HUES64 (cell line): ENCODE results near the gene TPRN.
A peak's percentile ranks its signal among the peaks of the same experiment; 100 is the strongest.

Experiments
- H3K27ac ChIP-seq: 2 replicates; pipeline ENCODE4 v1.7.0; 2013; ENCODE audit warnings: low read depth, low read length, inconsistent platforms
- H3K27me3 ChIP-seq: 2 replicates; pipeline ENCODE4 v1.6.1; 2013; ENCODE audit warnings: mild to moderate bottlenecking, low read length; ENCODE audit not compliant: insufficient read depth
- H3K36me3 ChIP-seq: 2 replicates; pipeline ENCODE4 v1.6.1; 2013; ENCODE audit warnings: mild to moderate bottlenecking, low read length; ENCODE audit not compliant: insufficient read depth
- H3K4me1 ChIP-seq: 2 replicates; pipeline ENCODE4 v1.6.1; 2013; ENCODE audit warnings: mild to moderate bottlenecking, low read length, moderate library complexity; ENCODE audit not compliant: insufficient read depth
- H3K4me3 ChIP-seq: 2 replicates; pipeline ENCODE4 v1.5.1; 2013; ENCODE audit warnings: mild to moderate bottlenecking, low read length, moderate library complexity
- H3K9ac ChIP-seq: 2 replicates; pipeline ENCODE4 v1.6.1; 2013; ENCODE audit warnings: mild to moderate bottlenecking, low read depth, low read length
- H3K9me3 ChIP-seq: 2 replicates; pipeline ENCODE4 v1.6.1; 2013; ENCODE audit warnings: low read depth, low read length; ENCODE audit not compliant: insufficient read depth
- WGBS: fragments of 150-250, 120-280 bp; methylation state at CpG from one replicate; pipeline ENCODE4 v1.1.7; 2013; ENCODE audit warnings: missing lambda C conversion rate; 5-methylcytosine and 5-hydroxymethylcytosine counted together

TPRN gene

DNA sequence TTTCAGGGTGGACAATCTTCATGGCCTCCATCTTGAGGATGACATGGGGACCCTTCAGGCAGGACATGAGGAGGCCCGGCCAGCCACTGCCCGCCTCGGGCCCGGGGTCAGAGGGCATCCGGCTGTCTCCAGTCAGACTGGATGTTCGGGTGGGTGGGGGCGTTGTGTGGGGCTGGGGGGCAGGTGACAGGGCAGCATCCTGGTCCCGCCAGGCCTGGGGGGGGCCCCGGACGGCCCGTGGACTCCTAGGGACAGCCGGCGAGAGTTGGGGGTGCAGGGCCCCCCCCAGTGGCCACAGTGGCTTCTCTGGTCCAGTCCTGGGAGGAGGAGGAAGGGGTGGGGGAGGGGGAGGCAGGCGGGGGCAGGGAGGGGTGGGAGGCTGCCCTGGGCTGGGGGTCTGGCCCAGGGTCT, 20.6 kb upstream of the TPRN start:
- 80% methylated on average over 13 of the region's 14 CpGs for WGBS
- Histone ChIP-seq H3K27ac (no peak overlapping the region), H3K27me3 (peaks cover 10% of the 10 kb centered on the region), H3K9me3 (no peaks in the 10 kb centered on the region), H3K36me3 (0 out of 2 replicates have a peak, but pooled peaks cover 3% of the 10 kb centered on the region), H3K4me3 (peak overlapping the region; percentile 83), H3K4me1 (no peaks in the 10 kb centered on the region; the same call in 1 of the 2 replicates), H3K9ac (no peak overlapping the region)

DNA sequence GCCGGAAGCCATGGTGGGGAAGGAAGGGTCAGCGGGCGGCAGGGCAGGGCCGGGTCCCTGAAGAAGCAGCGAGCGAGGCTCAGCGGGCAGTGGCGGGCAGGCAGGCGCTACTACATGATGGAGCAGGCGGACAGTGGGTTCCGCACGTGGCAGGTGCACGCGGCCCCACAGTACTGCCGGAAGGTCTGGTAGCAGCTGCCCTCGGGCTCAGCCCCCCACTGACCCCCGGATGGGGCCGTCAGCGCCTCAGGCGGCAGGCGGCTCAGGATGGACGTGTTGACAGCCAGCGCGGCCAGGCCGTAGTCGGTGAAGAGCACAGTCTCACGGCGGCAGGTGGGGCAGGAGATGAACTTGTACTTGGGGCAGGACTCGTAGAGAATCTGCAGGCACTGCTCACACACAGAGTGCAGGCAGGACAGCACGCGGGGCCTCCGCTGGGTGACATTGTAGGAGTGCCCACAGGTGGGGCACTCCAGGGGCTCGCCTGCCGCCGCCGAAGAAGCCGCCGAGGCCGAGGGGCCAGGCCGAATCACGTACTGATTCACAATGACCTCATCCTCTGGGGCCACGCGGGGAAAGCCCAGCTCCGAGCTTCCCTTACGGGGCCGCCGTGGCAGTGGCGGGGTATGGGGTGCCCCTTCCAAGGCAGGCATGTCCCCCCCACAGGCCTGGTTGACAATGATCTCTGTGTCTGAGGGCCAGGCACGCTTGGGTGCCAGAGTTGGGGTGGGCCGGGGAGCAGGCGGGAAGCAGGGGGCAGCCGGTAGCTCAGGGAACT, 20.0 kb upstream of the TPRN start:
- Histone ChIP-seq H3K4me3 (no peak overlapping the region), H3K9ac (no peak overlapping the region), H3K27ac (no peak overlapping the region), H3K36me3 (peaks cover 9% of the 10 kb centered on the region), H3K27me3 (peaks cover 10% of the 10 kb centered on the region), H3K9me3 (no peaks in the 10 kb centered on the region), H3K4me1 (no peaks in the 10 kb centered on the region; the same call in 1 of the 2 replicates)
- WGBS: 91% methylated on average over 52 of the region's 52 CpGs

DNA sequence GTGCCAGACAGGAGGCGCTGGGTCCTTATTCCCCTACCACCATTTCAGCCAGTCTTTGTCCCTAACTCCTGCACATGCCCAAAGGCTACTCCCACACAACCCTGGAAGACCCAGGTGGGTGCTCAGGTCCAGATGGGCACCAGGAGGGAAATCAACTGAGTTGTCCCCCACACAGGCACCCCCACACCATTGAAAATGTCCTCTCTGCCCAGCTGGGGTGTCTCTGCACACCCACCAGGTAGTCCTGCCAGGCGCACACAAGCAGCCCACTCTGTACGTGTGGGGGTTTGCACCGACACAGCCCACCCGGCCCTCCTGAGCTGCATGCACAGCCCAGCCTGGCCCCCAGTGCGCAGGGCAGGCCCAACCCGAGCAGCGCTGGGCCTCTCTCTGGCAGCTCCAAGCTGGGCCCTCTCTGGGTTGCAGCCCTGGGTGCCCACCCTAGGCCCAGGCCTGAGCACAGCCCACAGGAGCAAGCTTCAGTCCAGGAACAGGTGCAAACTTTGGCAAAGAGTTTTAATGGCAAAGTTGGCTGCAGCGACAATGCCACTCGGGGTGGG, 19.3 kb upstream of the TPRN start:
- no peaks in the 10 kb centered on the region; the same call in 1 of the 2 replicates for H3K4me1 ChIP-seq
- H3K27me3 ChIP-seq: peaks cover 10% of the 10 kb centered on the region
- no peak overlapping the region for H3K9ac ChIP-seq
- no peak overlapping the region for H3K4me3 ChIP-seq
- 94% methylated on average over 10 of the region's 10 CpGs for WGBS
- no peaks in the 10 kb centered on the region for H3K9me3 ChIP-seq
- H3K36me3 ChIP-seq: peaks cover 15% of the 10 kb centered on the region
- H3K27ac ChIP-seq: no peak overlapping the region

DNA sequence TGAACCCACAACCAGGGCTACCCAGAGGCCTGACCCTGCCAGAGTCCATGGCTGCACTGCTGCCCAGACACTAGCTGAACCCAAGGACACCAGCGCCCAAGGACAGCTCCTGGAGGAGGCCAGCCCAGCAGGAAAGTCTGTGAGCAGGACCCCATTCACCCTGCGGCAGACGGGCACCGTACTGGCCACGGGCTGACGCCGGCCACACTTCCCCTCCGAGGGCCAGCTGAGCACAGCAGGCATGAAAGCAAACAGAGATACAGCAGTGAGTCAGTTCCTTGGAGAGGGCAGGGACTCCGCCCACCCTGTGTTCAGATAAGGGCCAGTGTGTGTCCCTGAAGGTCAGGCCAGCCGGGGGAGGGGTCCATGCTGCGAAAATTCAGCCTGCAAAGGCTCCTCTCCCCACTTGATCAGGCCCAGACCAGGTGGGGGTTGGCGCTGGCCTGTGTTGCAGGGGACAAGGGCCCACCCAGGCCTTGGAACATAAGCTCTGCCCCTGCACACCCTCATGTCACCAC, 18.3 kb upstream of the TPRN start:
- 63% methylated on average over 12 of the region's 12 CpGs for WGBS
- Histone ChIP-seq H3K9ac (no peak overlapping the region), H3K36me3 (peaks cover 23% of the 10 kb centered on the region), H3K4me3 (no peak overlapping the region), H3K4me1 (no peaks in the 10 kb centered on the region; the same call in 1 of the 2 replicates), H3K27ac (no peak overlapping the region), H3K9me3 (no peaks in the 10 kb centered on the region), H3K27me3 (peaks cover 10% of the 10 kb centered on the region)

DNA sequence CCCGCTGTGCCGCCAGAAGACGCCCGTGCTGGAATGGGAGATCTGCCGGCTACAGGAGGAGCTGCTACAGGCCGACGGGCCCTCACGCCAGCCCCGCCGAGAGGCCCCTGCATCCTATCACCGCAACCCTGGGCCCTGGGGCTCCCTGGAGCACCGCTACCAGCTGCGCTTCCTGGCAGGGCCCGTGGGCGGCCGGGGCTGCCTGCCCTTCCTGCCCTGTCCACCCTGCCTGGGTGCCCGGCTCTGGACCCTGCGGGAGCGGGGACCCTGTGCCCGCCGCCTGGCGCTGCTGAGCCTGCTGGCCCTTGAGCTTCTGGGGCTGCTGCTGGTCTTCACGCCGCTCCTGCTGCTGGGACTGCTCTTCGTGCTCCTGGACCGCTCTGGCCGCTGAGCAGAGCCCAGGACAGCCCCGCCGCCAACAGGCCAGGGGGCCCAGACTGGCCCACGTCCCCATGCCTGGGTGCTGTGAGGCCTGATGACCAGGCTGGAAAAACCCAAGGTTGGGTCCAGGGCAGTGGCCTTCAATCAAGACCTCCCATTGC, 17.7 kb upstream of the TPRN start:
- 94% methylated on average over 30 of the region's 30 CpGs for WGBS
- peaks cover 23% of the 10 kb centered on the region for H3K36me3 ChIP-seq
- no peak overlapping the region for H3K4me3 ChIP-seq
- no peaks in the 10 kb centered on the region; the same call in 1 of the 2 replicates for H3K4me1 ChIP-seq
- peaks cover 10% of the 10 kb centered on the region for H3K27me3 ChIP-seq
- H3K9ac ChIP-seq: no peak overlapping the region
- no peak overlapping the region for H3K27ac ChIP-seq
- no peaks in the 10 kb centered on the region for H3K9me3 ChIP-seq

DNA sequence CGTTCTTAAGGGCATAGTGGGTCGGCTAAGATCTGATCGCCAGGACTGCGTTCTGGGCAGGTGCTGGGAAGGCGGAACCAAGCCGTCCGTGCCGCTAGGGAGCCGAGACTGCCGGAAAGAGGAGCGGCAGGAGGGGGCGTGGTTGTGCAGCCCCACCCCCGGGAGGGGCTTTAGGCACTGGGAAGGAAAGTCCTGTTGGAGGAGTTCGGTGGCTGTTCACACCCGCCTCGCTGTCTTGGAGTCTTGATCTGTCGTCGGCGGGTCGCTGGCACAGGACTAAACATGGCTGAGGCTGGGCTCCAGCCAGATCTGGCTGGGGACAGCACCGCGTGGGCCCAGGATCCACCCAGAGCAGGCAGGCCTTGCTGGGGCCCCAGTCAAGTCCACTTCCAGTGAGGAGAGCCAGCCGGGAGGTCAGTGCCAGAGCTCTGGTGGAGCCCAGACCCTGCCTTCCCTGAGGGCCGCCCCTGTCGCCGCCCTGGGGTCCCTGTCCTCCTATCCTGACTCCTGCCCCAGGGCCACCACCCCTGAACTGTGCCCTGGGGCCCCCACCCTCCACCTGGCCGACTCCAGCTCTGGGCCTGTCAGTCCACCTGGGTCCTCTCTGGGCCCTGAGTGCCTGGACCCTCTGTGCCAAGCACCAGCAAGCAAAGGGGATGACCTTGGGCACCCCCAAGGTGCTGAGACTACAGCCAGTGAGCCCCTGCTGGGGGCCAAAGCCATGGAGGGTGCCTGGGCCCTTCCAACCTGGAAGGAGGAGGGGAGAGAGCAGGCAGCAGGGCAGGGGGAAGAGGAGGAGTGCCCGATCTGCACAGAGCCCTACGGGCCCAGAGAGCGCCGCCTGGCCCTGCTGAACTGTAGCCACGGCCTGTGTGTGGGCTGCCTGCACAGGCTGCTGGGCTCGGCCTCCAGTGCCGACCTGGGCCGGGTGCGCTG, 17.0 kb upstream of the TPRN start:
- Histone ChIP-seq H3K9me3 (no peaks in the 10 kb centered on the region), H3K27ac (no peak overlapping the region), H3K4me1 (no peaks in the 10 kb centered on the region; the same call in 1 of the 2 replicates), H3K36me3 (peaks cover 23% of the 10 kb centered on the region), H3K4me3 (no peak overlapping the region), H3K9ac (no peak overlapping the region), H3K27me3 (peaks cover 4% of the 10 kb centered on the region)
- WGBS: 56% methylated on average over 36 of the region's 36 CpGs

DNA sequence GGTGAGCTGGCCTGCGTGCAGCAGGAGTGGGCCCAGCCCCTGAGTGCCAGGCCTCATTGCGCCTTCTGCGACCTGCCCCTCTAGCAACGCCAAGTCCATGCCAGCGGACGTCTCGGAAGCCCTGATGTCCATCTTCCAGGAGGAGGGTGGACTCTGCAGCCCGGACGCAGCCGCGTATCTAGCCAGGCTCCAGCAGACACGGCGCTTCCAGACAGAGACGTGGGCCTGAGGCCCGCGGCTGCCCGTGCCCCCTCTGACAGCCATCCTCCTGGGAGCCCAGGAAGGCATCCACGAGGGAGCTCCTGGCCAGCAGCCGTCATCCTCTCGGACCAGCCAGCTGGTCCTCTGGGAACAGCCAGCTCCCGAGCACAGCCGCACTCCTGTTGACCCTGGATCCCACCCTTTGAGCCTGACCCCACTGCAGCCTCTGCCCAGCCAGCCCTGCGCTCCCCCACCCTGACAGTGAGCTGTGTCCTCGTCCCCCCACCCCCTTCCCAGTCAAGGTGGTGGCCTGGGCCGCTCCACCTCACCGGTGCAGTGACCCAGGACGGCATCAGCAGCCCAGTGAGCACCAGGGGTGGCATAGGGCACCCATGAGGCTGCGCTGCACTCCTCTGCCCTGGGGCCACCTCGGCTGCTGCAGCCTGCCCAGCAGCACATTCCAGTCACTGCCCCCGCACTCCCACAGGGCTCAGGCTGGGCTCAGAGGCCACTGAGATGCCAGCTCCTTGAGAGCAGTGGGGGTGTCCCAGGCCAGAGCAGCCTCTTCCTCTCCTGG, 15.8 kb upstream of the TPRN start:
- Histone ChIP-seq H3K4me1 (no peaks in the 10 kb centered on the region; the same call in 1 of the 2 replicates), H3K9ac (no peak overlapping the region), H3K27ac (no peak overlapping the region), H3K27me3 (no peaks in the 10 kb centered on the region), H3K4me3 (no peak overlapping the region), H3K9me3 (no peaks in the 10 kb centered on the region), H3K36me3 (peaks cover 23% of the 10 kb centered on the region)
- 94% methylated on average over 30 of the region's 30 CpGs for WGBS

DNA sequence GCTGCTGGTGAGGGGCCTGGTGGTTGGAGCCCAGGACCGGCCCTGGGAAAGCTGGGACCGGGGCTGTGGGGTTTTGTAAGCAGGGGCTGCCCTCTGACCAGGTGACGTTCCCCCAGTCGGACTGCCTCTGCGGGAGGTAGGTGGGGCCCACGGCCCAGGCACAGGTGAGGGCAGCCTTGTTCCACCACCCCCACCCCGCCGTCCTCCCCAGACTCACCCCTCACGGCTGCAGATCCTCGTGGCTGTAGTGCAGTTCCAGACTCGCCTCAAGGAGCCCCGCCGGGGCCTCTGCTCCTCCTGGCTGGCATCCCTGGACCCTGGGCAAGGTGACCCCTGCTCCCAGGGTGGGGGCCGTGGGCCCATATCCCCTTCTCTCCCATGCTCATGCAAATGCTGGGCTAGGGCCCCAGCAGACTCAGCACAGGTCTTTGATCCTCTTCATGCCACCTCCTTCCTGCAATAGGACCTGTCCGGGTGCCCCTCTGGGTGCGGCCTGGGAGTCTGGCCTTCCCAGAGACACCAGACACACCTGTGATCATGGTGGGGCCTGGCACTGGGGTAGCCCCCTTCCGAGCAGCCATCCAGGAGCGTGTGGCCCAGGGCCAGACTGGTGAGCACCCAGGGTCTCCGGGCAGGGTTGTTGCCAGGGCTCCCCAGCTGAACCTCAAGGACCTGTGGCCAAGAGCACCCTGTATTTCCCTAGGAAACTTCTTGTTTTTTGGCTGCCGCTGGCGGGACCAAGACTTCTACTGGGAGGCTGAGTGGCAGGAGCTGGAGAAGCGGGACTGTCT, 14.8 kb upstream of the TPRN start:
- Histone ChIP-seq H3K27me3 (no peaks in the 10 kb centered on the region), H3K4me3 (no peak overlapping the region), H3K9ac (no peak overlapping the region), H3K36me3 (peaks cover 23% of the 10 kb centered on the region), H3K27ac (no peak overlapping the region), H3K9me3 (no peaks in the 10 kb centered on the region), H3K4me1 (no peaks in the 10 kb centered on the region; the same call in 1 of the 2 replicates)
- WGBS: 95% methylated on average over 22 of the region's 22 CpGs

DNA sequence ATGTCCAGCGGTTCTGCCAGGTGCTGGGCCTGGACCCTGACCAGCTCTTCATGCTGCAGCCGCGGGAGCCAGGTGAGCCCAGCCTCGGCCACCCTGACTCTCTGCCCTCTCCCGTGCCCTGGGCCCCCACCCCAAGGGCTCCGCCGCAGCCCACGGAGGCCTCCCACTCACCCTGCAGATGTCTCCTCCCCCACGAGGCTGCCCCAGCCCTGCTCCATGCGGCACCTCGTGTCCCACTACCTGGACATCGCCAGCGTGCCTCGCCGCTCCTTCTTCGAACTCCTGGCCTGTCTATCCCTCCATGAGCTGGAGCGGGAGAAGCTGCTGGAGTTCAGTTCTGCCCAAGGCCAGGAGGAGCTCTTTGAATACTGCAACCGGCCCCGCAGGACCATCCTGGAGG, 14.1 kb upstream of the TPRN start:
- Histone ChIP-seq H3K27me3 (no peaks in the 10 kb centered on the region), H3K4me3 (no peak overlapping the region), H3K36me3 (peaks cover 23% of the 10 kb centered on the region), H3K4me1 (no peaks in the 10 kb centered on the region; the same call in 1 of the 2 replicates), H3K9me3 (no peaks in the 10 kb centered on the region), H3K9ac (no peak overlapping the region), H3K27ac (no peak overlapping the region)
- 96% methylated on average over 19 of the region's 19 CpGs for WGBS
